GM12872 (cell line): Measurements from ENCODE around the gene WWTR1.

Source experiments
- TF ChIP-seq, protein P1 (sequence below): IDR thresholded peaks from 3 replicates; pipeline ENCODE4 v1.5.1; 2011; ENCODE audit warnings: low read depth, mild to moderate bottlenecking, low read length, moderate library complexity; ENCODE audit not compliant: insufficient read depth

Gene WWTR1

DNA sequence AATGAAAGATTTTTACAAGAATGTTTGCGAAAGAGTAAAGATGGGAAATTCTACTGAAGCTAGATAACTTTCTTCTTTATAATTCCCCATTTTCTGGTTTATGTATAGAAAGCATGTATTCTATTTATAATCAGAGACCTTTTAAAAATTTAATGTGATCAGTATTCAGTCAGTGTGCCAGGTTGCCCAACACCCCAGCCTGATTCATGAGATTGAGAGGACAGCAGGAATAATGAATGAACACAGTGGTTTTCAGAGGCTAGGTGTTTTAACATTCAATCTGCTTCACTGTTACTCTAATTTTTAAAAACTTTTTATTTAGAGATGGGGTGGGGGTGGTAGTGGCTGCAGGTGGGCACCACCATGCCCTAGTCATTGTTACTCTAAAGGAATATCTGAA lies 4.7 kb downstream of the WWTR1 start:
- TF ChIP-seq, protein P1, sequence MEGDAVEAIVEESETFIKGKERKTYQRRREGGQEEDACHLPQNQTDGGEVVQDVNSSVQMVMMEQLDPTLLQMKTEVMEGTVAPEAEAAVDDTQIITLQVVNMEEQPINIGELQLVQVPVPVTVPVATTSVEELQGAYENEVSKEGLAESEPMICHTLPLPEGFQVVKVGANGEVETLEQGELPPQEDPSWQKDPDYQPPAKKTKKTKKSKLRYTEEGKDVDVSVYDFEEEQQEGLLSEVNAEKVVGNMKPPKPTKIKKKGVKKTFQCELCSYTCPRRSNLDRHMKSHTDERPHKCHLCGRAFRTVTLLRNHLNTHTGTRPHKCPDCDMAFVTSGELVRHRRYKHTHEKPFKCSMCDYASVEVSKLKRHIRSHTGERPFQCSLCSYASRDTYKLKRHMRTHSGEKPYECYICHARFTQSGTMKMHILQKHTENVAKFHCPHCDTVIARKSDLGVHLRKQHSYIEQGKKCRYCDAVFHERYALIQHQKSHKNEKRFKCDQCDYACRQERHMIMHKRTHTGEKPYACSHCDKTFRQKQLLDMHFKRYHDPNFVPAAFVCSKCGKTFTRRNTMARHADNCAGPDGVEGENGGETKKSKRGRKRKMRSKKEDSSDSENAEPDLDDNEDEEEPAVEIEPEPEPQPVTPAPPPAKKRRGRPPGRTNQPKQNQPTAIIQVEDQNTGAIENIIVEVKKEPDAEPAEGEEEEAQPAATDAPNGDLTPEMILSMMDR, result no peak

DNA sequence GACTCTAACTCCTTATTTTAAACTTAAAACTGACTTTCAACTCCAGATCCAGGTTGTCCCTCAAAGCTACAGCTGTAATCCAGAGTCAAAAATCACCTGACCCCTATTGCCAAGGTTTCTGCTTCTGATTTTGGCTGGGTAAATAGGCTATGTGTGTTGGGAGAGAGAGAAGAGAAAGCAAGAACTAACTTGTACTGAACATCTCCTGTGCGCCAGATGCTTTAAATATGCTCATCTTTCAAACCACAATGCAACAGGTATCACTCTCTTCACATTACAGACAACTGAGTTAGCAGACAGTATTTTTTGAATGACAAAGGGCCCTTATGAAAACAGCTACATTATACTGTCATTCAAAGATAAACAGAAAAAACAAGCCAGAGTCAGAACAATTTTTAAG lies 7.0 kb downstream of the WWTR1 start:
- TF ChIP-seq, protein P1, result no peak

DNA sequence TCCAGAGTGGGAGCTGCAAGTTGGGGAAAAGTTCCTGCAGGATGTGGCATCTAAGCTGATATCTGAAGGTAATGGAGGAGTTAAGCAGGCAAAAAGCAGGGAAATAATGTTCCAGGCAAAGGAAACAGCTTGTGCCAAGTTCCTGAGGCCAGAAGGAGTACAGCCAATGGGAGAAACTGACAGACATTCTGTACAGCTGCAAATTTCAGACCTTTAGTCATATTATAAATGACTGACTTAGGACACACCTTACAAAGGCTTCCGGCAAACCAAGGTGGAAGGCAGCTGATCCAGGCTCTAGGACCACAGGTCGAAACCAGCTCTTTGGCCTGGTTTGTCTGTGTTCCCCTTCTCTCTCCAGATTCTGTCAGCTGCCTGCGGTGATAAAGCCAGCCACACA lies 9.3 kb downstream of the WWTR1 start:
- TF ChIP-seq, protein P1, result no peak

DNA sequence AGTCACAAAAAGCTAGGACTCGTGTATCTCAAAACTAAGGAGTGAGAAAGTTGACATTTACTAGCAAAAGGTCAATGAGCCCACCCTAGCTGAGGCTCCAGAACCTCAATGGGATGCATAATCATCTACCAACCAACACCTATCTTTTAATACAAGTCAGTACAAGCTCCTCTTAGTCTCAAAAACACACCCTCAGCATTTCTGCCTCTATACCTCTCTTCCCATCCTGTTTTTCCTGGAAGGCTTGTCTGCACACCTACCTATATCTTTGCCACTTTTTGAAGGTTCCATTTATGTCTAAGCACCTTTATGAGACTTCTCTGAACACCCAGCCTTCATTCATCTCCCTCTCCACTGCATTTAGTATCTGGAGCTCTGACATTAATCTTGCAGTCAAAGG lies 10.0 kb downstream of the WWTR1 start:
- TF ChIP-seq, protein P1, result no peak

DNA sequence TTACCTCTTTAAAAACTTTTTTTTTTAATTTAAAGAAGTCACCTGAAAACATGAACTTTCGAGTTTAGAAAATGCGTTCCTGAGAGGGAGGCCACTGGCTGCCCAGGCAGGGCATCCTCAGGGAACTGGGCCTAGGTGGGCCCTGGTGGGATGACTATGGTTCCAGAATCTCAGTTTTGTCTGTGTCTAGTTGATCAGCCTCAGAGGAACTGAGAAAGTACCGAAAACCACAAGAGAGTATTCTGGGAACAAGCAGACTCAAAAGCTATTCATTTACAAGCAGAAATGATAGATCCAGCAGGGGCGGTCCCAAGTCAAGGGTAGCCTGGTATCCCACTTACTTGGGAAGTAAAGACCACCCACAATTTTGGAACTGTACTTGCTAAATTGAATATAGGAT lies 10.5 kb downstream of the WWTR1 start:
- TF ChIP-seq, protein P1, result no peak

DNA sequence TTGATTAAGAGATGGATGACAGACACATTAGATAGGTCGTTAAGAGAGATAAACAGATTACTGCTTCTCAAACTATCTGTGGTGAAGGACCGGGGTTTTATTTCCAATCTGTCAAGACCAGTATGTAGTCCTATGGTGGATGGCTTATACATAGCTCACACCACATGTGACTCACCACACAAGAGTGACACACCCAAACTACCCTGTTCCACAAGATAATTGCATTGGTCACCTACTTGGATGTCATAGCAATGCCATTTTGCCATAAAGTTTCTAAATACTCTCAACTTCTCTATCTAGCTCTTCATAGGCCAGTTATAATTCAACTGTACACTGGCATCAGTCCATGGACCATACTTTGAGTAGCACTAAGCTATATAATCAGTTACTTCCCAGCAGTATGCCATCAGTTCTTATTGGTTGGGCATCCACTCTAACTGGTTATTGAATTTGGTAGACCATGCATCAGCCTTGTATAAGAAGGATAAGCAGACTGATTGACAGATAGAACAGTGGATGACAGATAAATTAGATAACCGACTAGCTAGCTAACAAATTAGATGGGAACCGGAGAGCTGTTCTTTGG lies 11.6 kb downstream of the WWTR1 start:
- TF ChIP-seq, protein P1, result no peak

DNA sequence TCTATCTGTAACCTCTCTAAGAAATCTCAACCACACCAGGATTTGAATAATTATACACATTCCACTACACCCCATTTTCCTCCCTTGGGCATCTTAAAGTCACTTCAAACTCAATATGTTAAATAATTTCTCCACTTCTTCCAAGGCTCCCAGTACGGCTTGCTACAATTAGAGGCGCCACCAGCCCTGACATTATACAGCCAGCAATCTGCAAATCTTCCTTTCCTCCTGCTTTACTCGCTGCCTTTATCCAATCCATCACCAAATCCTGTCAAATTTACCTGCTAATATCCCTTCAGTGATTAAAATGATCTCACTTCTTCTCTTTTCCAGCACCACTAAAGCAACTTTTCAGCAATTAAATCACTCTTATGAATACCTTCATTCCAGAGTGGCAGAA lies 13.9 kb downstream of the WWTR1 start:
- TF ChIP-seq, protein P1, result no peak

DNA sequence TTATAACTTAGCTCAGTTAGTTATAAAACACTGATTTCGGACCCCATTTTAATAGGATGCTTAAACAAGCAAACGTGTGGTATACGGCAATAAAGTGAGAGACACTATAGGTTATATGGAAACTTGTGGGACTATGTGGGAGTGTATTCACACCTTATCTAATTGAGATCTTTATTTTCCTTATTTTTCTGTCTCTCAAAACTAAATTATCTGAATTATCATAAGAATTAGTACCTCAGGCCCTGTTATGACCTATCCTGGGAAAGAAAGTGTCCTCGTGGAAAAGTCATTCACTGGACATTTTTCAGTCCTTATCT lies 14.4 kb downstream of the WWTR1 start:
- TF ChIP-seq, protein P1, result no peak
